WTC11 (cell line): Measurements from ENCODE around the gene TPST2. TPM values are rescaled to one million over a fixed set of nuclear protein-coding genes. Genes with fewer than 3 reads are reported as not detected.

Experiments
- ATAC-seq: fragments of 200-7000 bp; cut with Tn5 transposase; 2 replicates; pipeline ENCODE4 v1.10.0; 2021; ENCODE audit warnings: mild to moderate bottlenecking, moderate library complexity
- CTCF ChIA-PET: fragments of 300-600 bp; sonication (Branson Sonifier 250); formaldehyde crosslinking; loops from one replicate; lab custom pipeline; 2021; ENCODE audit warnings: antibody characterized with exemption; lab: Charles Lee
- POLR2A ChIA-PET: fragments of 350-600 bp; sonication (Branson Sonifier 250); formaldehyde crosslinking; loops from one replicate; lab custom pipeline; 2021; ENCODE audit warnings: antibody characterized with exemption; lab: Charles Lee
- DNase-seq: peaks from one replicate; pipeline ENCODE4 v3.0.0; 2021; ENCODE audit warnings: low spot score
- H3K27ac Mint-ChIP-seq: 2 replicates; pipeline ENCODE4 v1.8.0; 2021; ENCODE audit warnings: mixed read lengths
- H3K27me3 Mint-ChIP-seq: 2 replicates; pipeline ENCODE4 v1.8.0; 2021; ENCODE audit warnings: low read depth, mild to moderate bottlenecking, moderate library complexity, mixed read lengths
- H3K36me3 Mint-ChIP-seq: 2 replicates; pipeline ENCODE4 v1.8.0; 2021; ENCODE audit warnings: mixed read lengths
- H3K4me1 Mint-ChIP-seq: 2 replicates; pipeline ENCODE4 v1.8.0; 2022; ENCODE audit warnings: mixed read lengths
- H3K4me3 Mint-ChIP-seq: 2 replicates; pipeline ENCODE4 v1.8.0; 2021; ENCODE audit warnings: mild to moderate bottlenecking, moderate library complexity, mixed read lengths
- H3K9me3 Mint-ChIP-seq: 2 replicates; pipeline ENCODE4 v1.8.0; 2021; ENCODE audit warnings: mixed read lengths
- ATF1 ChIP-seq: sonication (generic); formaldehyde crosslinking; IDR thresholded peaks from 2 replicates; pipeline ENCODE4 v1.8.1; 2023; ENCODE audit warnings: mild to moderate bottlenecking, moderate library complexity, missing genetic modification reagents
- CDX4 ChIP-seq: fragments of 250-450 bp; sonication (Bioruptor Pico); IDR thresholded peaks from 2 replicates; pipeline ENCODE4 v1.9.0; 2021; ENCODE audit warnings: moderate library complexity, mild to moderate bottlenecking, inconsistent platforms, borderline replicate concordance
- CREM ChIP-seq: sonication (generic); formaldehyde crosslinking; IDR thresholded peaks from 2 replicates; pipeline ENCODE4 v1.8.1; 2022; ENCODE audit warnings: mild to moderate bottlenecking, missing genetic modification reagents, moderate library complexity
- E2F1 ChIP-seq: sonication (generic); formaldehyde crosslinking; IDR thresholded peaks from 2 replicates; pipeline ENCODE4 v1.8.0; 2022; ENCODE audit warnings: mild to moderate bottlenecking, missing genetic modification reagents
- FOXK1 ChIP-seq: sonication (generic); formaldehyde crosslinking; IDR thresholded peaks from 2 replicates; pipeline ENCODE4 v1.8.0; 2022; ENCODE audit warnings: mild to moderate bottlenecking, moderate library complexity, missing genetic modification reagents
- GRHL2 ChIP-seq: fragments of 250-450 bp; sonication (Bioruptor Pico); IDR thresholded peaks from 2 replicates; pipeline ENCODE4 v1.8.0; 2022; ENCODE audit warnings: mild to moderate bottlenecking, moderate library complexity; ENCODE audit not compliant: insufficient replicate concordance, severe bottlenecking
- OVOL2 ChIP-seq: fragments of 250-450 bp; sonication (Bioruptor Pico); IDR thresholded peaks from 2 replicates; pipeline ENCODE4 v1.9.0; 2021; ENCODE audit warnings: mild to moderate bottlenecking, borderline replicate concordance
- RORB ChIP-seq: fragments of 250-450 bp; sonication (Bioruptor Pico); IDR thresholded peaks from 2 replicates; pipeline ENCODE4 v1.9.0; 2021; ENCODE audit warnings: mild to moderate bottlenecking
- TEAD1 ChIP-seq: sonication (generic); formaldehyde crosslinking; IDR thresholded peaks from 2 replicates; pipeline ENCODE4 v1.8.0; 2022; ENCODE audit warnings: mild to moderate bottlenecking, missing genetic modification reagents
- ZNF219 ChIP-seq: sonication (generic); formaldehyde crosslinking; IDR thresholded peaks from 2 replicates; pipeline ENCODE4 v1.8.0; 2023; ENCODE audit warnings: missing genetic modification reagents, mild to moderate bottlenecking, borderline replicate concordance
- total RNA-seq: library from RNA; stranded (reverse); gene quantifications from 3 replicates; pipeline ENCODE4 v1.2.3, GENCODE V29; 2021
- TF ChIP-seq, protein P1 (sequence below): sonication (generic); formaldehyde crosslinking; IDR thresholded peaks from 2 replicates; pipeline ENCODE4 v1.8.0; 2022; ENCODE audit warnings: mild to moderate bottlenecking, missing genetic modification reagents
- TF ChIP-seq, protein P2 (sequence below): sonication (generic); formaldehyde crosslinking; IDR thresholded peaks from 2 replicates; pipeline ENCODE4 v1.8.1; 2023; ENCODE audit warnings: mild to moderate bottlenecking, moderate library complexity, missing genetic modification reagents
- TF ChIP-seq, protein P3 (sequence below): sonication (generic); formaldehyde crosslinking; IDR thresholded peaks from 2 replicates; pipeline ENCODE4 v1.8.1; 2023; ENCODE audit warnings: mild to moderate bottlenecking, missing genetic modification reagents, borderline replicate concordance
- TF ChIP-seq, protein P4 (sequence below): sonication (generic); formaldehyde crosslinking; IDR thresholded peaks from 2 replicates; pipeline ENCODE4 v1.8.1; 2023; ENCODE audit warnings: mild to moderate bottlenecking, missing genetic modification reagents, moderate library complexity

TPST2 gene
- total RNA-seq, 1 experiment from 2014 or later: 84.2 TPM

DNA sequence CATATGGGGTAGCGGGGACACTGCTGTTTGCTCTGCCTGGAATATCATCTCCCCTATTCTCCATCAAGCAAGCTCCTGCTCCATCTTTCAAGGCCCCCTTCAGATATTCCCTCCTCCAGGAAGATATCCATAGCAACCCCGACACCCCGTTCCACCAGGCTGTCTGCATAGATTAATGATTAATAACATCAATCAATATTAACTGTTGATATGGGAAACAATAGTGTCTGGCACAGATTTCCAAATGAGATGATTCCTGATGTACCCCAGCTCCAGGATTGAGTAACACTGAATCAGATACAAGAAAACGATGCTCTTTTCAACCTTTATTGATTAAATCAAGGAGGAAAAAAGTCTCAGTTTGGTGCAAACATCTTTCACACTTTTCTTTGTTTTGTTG is 7.5 kb upstream of the TPST2 start:
- peaks cover 12% of the 10 kb centered on the region for H3K4me1 Mint-ChIP-seq
- H3K9me3 Mint-ChIP-seq: no peaks in the 10 kb centered on the region
- no peak for DNase-seq
- H3K27ac Mint-ChIP-seq: no peak overlapping the region
- no peak for TF ChIP-seq ATF1 (CRISPR knock-in tag)
- no peak for TF ChIP-seq E2F1 (CRISPR knock-in tag)
- no peak for TF ChIP-seq OVOL2 (CRISPR knock-in tag)
- TF ChIP-seq, all 79 proteins: peak for 0
- POLR2A ChIA-PET: no interaction called here
- Mint-ChIP-seq H3K4me3 (no peak overlapping the region), H3K27me3 (peaks cover 14% of the 10 kb centered on the region), H3K36me3 (no peaks in the 10 kb centered on the region)
- no peak for ATAC-seq
- CTCF ChIA-PET: no interaction called here

GRCh38 chr22:26597026-26597425 is 7.1 kb upstream of the TPST2 start:
- peaks cover 16% of the 10 kb centered on the region for H3K4me1 Mint-ChIP-seq
- H3K27me3 Mint-ChIP-seq: peaks cover 14% of the 10 kb centered on the region
- TF ChIP-seq CREM (no peak), CDX4 (CRISPR knock-in tag) (no peak), TEAD1 (CRISPR knock-in tag) (no peak), GRHL2 (CRISPR knock-in tag) (no peak), E2F1 (CRISPR knock-in tag) (no peak), RORB (CRISPR knock-in tag) (no peak), FOXK1 (CRISPR knock-in tag) (no peak), ZNF219 (CRISPR knock-in tag) (no peak)
- TF ChIP-seq, protein P1, sequence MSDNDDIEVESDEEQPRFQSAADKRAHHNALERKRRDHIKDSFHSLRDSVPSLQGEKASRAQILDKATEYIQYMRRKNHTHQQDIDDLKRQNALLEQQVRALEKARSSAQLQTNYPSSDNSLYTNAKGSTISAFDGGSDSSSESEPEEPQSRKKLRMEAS (CRISPR knock-in tag): no peak
- TF ChIP-seq, protein P2, sequence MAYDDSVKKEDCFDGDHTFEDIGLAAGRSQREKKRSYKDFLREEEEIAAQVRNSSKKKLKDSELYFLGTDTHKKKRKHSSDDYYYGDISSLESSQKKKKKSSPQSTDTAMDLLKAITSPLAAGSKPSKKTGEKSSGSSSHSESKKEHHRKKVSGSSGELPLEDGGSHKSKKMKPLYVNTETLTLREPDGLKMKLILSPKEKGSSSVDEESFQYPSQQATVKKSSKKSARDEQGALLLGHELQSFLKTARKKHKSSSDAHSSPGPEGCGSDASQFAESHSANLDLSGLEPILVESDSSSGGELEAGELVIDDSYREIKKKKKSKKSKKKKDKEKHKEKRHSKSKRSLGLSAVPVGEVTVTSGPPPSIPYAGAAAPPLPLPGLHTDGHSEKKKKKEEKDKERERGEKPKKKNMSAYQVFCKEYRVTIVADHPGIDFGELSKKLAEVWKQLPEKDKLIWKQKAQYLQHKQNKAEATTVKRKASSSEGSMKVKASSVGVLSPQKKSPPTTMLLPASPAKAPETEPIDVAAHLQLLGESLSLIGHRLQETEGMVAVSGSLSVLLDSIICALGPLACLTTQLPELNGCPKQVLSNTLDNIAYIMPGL (CRISPR knock-in tag): no peak
- TF ChIP-seq, protein P3, sequence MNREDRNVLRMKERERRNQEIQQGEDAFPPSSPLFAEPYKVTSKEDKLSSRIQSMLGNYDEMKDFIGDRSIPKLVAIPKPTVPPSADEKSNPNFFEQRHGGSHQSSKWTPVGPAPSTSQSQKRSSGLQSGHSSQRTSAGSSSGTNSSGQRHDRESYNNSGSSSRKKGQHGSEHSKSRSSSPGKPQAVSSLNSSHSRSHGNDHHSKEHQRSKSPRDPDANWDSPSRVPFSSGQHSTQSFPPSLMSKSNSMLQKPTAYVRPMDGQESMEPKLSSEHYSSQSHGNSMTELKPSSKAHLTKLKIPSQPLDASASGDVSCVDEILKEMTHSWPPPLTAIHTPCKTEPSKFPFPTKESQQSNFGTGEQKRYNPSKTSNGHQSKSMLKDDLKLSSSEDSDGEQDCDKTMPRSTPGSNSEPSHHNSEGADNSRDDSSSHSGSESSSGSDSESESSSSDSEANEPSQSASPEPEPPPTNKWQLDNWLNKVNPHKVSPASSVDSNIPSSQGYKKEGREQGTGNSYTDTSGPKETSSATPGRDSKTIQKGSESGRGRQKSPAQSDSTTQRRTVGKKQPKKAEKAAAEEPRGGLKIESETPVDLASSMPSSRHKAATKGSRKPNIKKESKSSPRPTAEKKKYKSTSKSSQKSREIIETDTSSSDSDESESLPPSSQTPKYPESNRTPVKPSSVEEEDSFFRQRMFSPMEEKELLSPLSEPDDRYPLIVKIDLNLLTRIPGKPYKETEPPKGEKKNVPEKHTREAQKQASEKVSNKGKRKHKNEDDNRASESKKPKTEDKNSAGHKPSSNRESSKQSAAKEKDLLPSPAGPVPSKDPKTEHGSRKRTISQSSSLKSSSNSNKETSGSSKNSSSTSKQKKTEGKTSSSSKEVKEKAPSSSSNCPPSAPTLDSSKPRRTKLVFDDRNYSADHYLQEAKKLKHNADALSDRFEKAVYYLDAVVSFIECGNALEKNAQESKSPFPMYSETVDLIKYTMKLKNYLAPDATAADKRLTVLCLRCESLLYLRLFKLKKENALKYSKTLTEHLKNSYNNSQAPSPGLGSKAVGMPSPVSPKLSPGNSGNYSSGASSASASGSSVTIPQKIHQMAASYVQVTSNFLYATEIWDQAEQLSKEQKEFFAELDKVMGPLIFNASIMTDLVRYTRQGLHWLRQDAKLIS: no peak
- TF ChIP-seq, protein P4, sequence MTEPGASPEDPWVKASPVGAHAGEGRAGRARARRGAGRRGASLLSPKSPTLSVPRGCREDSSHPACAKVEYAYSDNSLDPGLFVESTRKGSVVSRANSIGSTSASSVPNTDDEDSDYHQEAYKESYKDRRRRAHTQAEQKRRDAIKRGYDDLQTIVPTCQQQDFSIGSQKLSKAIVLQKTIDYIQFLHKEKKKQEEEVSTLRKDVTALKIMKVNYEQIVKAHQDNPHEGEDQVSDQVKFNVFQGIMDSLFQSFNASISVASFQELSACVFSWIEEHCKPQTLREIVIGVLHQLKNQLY (CRISPR knock-in tag): no peak
- CTCF ChIA-PET: no interaction called here
- H3K27ac Mint-ChIP-seq: no peak overlapping the region
- no peak overlapping the region for H3K4me3 Mint-ChIP-seq
- POLR2A ChIA-PET: interaction anchor here (0.6 kb wide), 1 partner anchor 9 kb away, joined by 7 read pairs; no protein-coding TSS in a partner anchor
- DNase-seq (no peak), ATAC-seq (no peak)
- H3K9me3 Mint-ChIP-seq: no peaks in the 10 kb centered on the region
- H3K36me3 Mint-ChIP-seq: no peaks in the 10 kb centered on the region
